K562 (cell line): Measurements from ENCODE around the gene TNIP2. TPM values are rescaled to one million over a fixed set of nuclear protein-coding genes. Genes with fewer than 3 reads are reported as not detected.

Experiments
- MLLT1 ChIP-seq, 2 experiments: fragments of 450-650 bp; IDR thresholded peaks; 2 replicates each; pipeline ENCODE4 v1.6.1; 2016
- polyA plus RNA-seq, 8 experiments: library from polyadenylated mRNA; depleted of rRNA in 4 of 8; stranded (reverse) in 5 of 8; unstranded in 3 of 8; fragments of >200 nt; fragmentation: Nextera tagmentation in 2 of 8; fragmentation: Illumina TruSeq in 1 of 8; extraction: Ambion mirVana in 2 of 8; extraction: Trizol in 1 of 8; gene quantifications; 2 replicates each; pipeline versions ENCODE4 v1.2.1 to v1.2.3, GENCODE V29; 2011 to 2014; ENCODE audit warnings: inconsistent platforms in 1 of 8, missing spikeins in 1 of 8
- total RNA-seq, 7 experiments: library from RNA; depleted of rRNA in 6 of 7; stranded (reverse); fragments of >200 nt in 6 of 7; fragmentation: Illumina TruSeq in 2 of 7; extraction: Trizol in 2 of 7; gene quantifications; 2 replicates each; pipeline versions ENCODE4 v1.2.1 to v1.2.3, GENCODE V29; 2011 to 2021; ENCODE audit warnings: low replicate concordance in 1 of 7
- TF ChIP-seq, protein P1 (sequence below), 2 experiments: fragments of 450-650 bp; IDR thresholded peaks; 2 replicates each; pipeline ENCODE4 v1.6.1; 2016; ENCODE audit warnings: mild to moderate bottlenecking in 2 of 2, borderline replicate concordance in 1 of 2, low read depth in 1 of 2, moderate library complexity in 1 of 2
- TF ChIP-seq, protein P2 (sequence below): fragments of 450-650 bp; IDR thresholded peaks from 2 replicates; pipeline ENCODE4 v1.6.1; 2016; ENCODE audit warnings: mild to moderate bottlenecking, moderate library complexity

TNIP2 gene
- total and polyA plus RNA-seq, 9 of the 15 experiments (the other 6 are each of a cell fraction or from before 2014, with no cell fraction given), result 0.61 to 42.6 (median 19.5) TPM

DNA sequence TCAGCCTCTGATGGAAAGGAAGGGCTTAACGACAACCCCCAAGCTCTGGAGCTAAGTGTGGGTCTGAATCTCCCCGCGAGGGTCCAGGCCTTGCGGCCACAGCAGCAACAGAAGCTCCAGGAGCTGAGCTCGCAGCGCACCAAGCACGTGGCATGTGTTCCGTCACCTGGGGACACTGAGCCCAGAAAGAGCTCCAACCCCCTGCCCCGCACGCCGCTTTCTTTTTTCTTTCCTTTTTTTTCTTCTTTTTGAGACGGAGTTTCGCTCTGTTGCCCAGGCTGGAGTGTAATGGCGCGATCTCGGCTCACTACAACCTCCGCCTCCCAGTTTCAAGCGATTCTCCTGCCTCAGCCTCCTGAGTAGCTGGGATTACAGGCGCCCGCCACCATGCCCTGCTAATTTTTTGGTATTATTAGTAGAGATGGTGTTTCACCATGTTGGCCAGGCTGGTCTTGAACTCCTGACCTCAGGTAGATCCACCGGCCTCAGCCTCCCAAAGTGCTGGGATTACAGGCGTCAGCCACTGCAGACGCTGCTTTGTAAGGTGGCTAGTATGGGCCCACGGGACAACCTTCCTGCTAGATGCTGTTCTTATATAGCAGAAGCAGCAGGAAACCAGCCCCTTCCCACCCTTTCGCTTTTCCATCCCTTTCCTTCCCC is 685 bp upstream of the TNIP2 start (continued):
- TF ChIP-seq, protein P1, sequence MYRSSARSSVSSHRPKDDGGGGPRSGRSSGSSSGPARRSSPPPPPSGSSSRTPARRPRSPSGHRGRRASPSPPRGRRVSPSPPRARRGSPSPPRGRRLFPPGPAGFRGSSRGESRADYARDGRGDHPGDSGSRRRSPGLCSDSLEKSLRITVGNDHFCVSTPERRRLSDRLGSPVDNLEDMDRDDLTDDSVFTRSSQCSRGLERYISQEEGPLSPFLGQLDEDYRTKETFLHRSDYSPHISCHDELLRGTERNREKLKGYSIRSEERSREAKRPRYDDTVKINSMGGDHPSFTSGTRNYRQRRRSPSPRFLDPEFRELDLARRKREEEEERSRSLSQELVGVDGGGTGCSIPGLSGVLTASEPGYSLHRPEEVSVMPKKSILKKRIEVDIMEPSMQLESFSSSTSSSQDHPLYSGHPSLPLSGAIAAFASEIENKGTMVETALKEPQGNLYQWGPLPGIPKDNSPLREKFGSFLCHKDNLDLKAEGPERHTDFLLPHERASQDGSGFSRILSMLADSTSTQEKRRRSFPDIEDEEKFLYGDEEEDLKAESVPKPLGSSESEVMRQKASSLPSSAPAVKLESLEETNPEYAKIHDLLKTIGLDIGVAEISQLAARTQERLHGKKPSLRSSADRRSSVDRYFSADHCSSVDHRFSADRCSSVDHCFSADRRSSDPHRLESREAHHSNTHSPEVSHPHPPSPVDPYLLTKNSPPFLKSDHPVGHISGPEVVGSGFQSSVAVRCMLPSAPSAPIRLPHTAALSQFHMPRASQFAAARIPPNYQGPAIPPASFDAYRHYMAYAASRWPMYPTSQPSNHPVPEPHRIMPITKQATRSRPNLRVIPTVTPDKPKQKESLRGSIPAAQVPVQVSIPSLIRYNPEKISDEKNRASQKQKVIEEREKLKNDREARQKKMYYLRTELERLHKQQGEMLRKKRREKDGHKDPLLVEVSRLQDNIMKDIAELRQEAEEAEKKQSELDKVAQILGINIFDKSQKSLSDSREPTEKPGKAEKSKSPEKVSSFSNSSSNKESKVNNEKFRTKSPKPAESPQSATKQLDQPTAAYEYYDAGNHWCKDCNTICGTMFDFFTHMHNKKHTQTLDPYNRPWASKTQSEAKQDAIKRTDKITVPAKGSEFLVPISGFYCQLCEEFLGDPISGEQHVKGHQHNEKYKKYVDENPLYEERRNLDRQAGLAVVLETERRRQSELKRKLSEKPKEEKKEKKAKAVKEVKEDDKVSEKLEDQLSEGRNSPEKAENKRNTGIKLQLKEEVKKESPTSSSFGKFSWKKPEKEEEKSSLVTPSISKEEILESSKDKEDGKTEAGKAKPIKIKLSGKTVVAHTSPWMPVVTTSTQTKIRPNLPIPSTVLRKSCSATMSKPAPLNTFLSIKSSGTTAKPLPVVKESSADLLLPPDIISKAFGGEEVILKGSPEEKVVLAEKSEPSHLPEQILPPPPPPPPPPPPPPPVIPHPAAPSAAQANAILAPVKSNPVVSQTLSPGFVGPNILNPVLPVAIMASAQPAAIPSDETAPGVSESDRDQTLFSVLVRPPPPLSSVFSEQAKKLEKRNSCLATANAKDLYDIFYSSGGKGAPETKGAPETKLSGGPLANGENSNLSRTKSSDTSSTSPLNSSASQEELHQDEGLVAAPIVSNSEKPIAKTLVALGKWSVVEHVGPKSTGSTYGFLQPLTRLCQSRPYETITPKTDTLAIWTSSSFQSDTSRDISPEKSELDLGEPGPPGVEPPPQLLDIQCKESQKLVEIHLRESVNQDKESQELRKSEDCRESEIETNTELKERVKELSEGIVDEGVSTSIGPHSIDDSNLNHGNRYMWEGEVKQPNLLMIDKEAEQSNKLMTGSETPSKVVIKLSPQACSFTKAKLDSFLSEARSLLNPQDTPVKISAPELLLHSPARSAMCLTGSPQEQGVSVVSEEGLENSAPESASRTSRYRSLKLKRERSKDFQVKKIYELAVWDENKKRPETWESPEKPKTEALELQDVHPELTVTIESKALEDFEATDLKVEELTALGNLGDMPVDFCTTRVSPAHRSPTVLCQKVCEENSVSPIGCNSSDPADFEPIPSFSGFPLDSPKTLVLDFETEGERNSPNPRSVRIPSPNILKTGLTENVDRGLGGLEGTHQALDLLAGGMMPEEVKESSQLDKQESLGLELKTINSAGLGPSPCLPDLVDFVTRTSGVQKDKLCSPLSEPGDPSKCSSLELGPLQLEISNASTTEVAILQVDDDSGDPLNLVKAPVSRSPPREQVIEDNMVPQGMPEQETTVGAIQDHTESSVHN (IDR thresholded peaks at IDR 0.05; ENCODE audit: borderline replicate concordance in 1 of 2, low read depth in 1 of 2), result no peak
- TF ChIP-seq, protein P2, sequence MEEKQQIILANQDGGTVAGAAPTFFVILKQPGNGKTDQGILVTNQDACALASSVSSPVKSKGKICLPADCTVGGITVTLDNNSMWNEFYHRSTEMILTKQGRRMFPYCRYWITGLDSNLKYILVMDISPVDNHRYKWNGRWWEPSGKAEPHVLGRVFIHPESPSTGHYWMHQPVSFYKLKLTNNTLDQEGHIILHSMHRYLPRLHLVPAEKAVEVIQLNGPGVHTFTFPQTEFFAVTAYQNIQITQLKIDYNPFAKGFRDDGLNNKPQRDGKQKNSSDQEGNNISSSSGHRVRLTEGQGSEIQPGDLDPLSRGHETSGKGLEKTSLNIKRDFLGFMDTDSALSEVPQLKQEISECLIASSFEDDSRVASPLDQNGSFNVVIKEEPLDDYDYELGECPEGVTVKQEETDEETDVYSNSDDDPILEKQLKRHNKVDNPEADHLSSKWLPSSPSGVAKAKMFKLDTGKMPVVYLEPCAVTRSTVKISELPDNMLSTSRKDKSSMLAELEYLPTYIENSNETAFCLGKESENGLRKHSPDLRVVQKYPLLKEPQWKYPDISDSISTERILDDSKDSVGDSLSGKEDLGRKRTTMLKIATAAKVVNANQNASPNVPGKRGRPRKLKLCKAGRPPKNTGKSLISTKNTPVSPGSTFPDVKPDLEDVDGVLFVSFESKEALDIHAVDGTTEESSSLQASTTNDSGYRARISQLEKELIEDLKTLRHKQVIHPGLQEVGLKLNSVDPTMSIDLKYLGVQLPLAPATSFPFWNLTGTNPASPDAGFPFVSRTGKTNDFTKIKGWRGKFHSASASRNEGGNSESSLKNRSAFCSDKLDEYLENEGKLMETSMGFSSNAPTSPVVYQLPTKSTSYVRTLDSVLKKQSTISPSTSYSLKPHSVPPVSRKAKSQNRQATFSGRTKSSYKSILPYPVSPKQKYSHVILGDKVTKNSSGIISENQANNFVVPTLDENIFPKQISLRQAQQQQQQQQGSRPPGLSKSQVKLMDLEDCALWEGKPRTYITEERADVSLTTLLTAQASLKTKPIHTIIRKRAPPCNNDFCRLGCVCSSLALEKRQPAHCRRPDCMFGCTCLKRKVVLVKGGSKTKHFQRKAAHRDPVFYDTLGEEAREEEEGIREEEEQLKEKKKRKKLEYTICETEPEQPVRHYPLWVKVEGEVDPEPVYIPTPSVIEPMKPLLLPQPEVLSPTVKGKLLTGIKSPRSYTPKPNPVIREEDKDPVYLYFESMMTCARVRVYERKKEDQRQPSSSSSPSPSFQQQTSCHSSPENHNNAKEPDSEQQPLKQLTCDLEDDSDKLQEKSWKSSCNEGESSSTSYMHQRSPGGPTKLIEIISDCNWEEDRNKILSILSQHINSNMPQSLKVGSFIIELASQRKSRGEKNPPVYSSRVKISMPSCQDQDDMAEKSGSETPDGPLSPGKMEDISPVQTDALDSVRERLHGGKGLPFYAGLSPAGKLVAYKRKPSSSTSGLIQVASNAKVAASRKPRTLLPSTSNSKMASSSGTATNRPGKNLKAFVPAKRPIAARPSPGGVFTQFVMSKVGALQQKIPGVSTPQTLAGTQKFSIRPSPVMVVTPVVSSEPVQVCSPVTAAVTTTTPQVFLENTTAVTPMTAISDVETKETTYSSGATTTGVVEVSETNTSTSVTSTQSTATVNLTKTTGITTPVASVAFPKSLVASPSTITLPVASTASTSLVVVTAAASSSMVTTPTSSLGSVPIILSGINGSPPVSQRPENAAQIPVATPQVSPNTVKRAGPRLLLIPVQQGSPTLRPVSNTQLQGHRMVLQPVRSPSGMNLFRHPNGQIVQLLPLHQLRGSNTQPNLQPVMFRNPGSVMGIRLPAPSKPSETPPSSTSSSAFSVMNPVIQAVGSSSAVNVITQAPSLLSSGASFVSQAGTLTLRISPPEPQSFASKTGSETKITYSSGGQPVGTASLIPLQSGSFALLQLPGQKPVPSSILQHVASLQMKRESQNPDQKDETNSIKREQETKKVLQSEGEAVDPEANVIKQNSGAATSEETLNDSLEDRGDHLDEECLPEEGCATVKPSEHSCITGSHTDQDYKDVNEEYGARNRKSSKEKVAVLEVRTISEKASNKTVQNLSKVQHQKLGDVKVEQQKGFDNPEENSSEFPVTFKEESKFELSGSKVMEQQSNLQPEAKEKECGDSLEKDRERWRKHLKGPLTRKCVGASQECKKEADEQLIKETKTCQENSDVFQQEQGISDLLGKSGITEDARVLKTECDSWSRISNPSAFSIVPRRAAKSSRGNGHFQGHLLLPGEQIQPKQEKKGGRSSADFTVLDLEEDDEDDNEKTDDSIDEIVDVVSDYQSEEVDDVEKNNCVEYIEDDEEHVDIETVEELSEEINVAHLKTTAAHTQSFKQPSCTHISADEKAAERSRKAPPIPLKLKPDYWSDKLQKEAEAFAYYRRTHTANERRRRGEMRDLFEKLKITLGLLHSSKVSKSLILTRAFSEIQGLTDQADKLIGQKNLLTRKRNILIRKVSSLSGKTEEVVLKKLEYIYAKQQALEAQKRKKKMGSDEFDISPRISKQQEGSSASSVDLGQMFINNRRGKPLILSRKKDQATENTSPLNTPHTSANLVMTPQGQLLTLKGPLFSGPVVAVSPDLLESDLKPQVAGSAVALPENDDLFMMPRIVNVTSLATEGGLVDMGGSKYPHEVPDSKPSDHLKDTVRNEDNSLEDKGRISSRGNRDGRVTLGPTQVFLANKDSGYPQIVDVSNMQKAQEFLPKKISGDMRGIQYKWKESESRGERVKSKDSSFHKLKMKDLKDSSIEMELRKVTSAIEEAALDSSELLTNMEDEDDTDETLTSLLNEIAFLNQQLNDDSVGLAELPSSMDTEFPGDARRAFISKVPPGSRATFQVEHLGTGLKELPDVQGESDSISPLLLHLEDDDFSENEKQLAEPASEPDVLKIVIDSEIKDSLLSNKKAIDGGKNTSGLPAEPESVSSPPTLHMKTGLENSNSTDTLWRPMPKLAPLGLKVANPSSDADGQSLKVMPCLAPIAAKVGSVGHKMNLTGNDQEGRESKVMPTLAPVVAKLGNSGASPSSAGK, result peak; percentile 67; the same call in 1 of the 2 replicates
- peak in 1 of 2 experiments; percentile 50; a peak in 1 of 4 replicates for TF ChIP-seq MLLT1 (IDR thresholded peaks at IDR 0.05)
